ENCODE results near the gene KDM4B. TPM values are rescaled to one million over a fixed set of nuclear protein-coding genes. Genes with fewer than 3 reads are reported as not detected.

Gene KDM4B
- total and polyA plus RNA-seq, 9 of the 15 experiments (the other 6 are each of a cell fraction or from before 2014, with no cell fraction given): 0.21 to 29.9 (median 7.3) TPM

DNA sequence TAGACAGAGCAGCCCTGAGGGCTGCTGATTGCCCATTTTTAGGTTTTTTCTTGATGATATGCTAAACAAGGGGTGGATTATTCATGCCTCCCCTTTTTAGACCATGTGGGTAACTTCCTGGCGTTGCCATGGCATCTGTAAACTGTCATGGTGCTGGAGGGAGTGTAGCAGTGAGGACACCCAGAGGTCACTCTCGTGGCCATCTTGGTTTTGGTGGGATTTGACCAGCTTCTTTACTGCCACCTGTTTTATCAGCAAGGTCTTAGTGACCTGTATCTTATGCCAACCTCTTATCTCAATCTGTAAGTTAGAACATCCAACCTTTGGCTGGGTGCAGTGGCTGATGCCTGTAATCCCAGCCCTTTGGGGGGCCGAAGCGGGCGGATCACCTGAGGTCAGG is 223.7 kb downstream of the KDM4B start:
- Histone ChIP-seq H3K4me3 (no peak overlapping the region), H3K4me2 (ENCODE audit: insufficient read depth, low read length) (no peak overlapping the region), H3K79me2 (ENCODE audit: control insufficient read depth, insufficient read depth, low read length) (no peaks in the 10 kb centered on the region), H3K27me3 (ENCODE audit: control insufficient read depth in 2 of 2, insufficient read depth in 2 of 2, low read length in 2 of 2) (peaks cover 5 to 10% of the 10 kb centered on the region in 2 experiments; a peak in 2 of 5 replicates), H3K27ac (ENCODE audit: extremely low read depth, low read depth, low read length) (no peak overlapping the region), H3K9ac (ENCODE audit: insufficient read depth in 1 of 2, low read depth in 2 of 2, low read length in 2 of 2) (no peak overlapping the region), H3K9me3 (replicated peaks; ENCODE audit: control insufficient read depth, insufficient read depth, low read depth, low read length) (no peaks in the 10 kb centered on the region), H3K36me3 (ENCODE audit: control insufficient read depth, insufficient read depth, low read length) (no peaks in the 10 kb centered on the region), H3K4me1 (replicated peaks in 1 of 2; ENCODE audit: control insufficient read depth in 2 of 2, insufficient read depth in 2 of 2, low read length in 2 of 2) (no peaks in the 10 kb centered on the region; a peak in 1 of 5 replicates), H2AFZ (ENCODE audit: low read depth, low read length) (no peak overlapping the region), H3K9me1 (ENCODE audit: control insufficient read depth, insufficient read depth, low read length) (no peaks in the 10 kb centered on the region), H4K20me1 (replicated peaks; ENCODE audit: control insufficient read depth, insufficient read depth, low read length) (0 out of 2 replicates have a peak, but pooled peaks cover 3% of the 10 kb centered on the region)
- CTCF ChIA-PET (ENCODE audit: low intra/inter-chr PET ratio): no interaction called here
- in situ Hi-C loops (cut with MboI) (no loop called here), intact Hi-C loops (cut with micrococcal nuclease) (no loop called here)
- WGBS (ENCODE audit: insufficient coverage, low coverage, missing lambda C conversion rate): 36% methylated on average over 5 of the region's 5 CpGs
- POLR2A ChIA-PET: interaction anchor here (0.7 kb wide), 1 partner anchor 8 kb away, joined by 4 read pairs; no protein-coding TSS in a partner anchor
- TF ChIP-seq YY1 (IDR thresholded peaks at IDR 0.05; ENCODE audit: borderline replicate concordance in 1 of 3, control insufficient read depth in 1 of 3, extremely low read depth in 1 of 3, insufficient read depth in 3 of 3, insufficient read length in 1 of 3, insufficient replicate concordance in 2 of 3, low read depth in 1 of 3, low read length in 2 of 3) (peak in 1 of 3 experiments; percentile 80), RFX1 (IDR thresholded peaks at IDR 0.05) (peak; percentile 79), LEF1 (IDR thresholded peaks at IDR 0.05) (no peak), ESRRA (IDR thresholded peaks at IDR 0.05; ENCODE audit: borderline replicate concordance, low read depth) (peak; percentile 68; the same call in 1 of the 2 replicates)
- no TSS peak for BruUV-seq (replicated peaks)
- no peak for FAIRE-seq
- DNase-seq (ENCODE audit: extremely low read depth in 1 of 4, low spot score in 3 of 4): no peak
- no peak for ATAC-seq

GRCh38 chr19:5193192-5193591 is 224.3 kb downstream of the KDM4B start:
- no peak overlapping the region for H3K27ac ChIP-seq (ENCODE audit: extremely low read depth, low read depth, low read length)
- no peak overlapping the region for H3K4me3 ChIP-seq
- no TSS peak for BruUV-seq (replicated peaks)
- no peaks in the 10 kb centered on the region for H3K36me3 ChIP-seq (ENCODE audit: control insufficient read depth, insufficient read depth, low read length)
- H2AFZ ChIP-seq (ENCODE audit: low read depth, low read length): no peak overlapping the region
- no peaks in the 10 kb centered on the region for H3K9me3 ChIP-seq (replicated peaks; ENCODE audit: control insufficient read depth, insufficient read depth, low read depth, low read length)
- 32% methylated on average over 7 of the region's 7 CpGs for WGBS (ENCODE audit: insufficient coverage, low coverage, missing lambda C conversion rate)
- ATAC-seq: no peak
- 0 out of 2 replicates have a peak, but pooled peaks cover under 1% of the 10 kb centered on the region for H4K20me1 ChIP-seq (replicated peaks; ENCODE audit: control insufficient read depth, insufficient read depth, low read length)
- intact Hi-C loops (cut with micrococcal nuclease) (no loop called here), in situ Hi-C loops (cut with MboI) (no loop called here)
- H3K9me1 ChIP-seq (ENCODE audit: control insufficient read depth, insufficient read depth, low read length): no peaks in the 10 kb centered on the region
- H3K4me1 ChIP-seq (replicated peaks in 1 of 2; ENCODE audit: control insufficient read depth in 2 of 2, insufficient read depth in 2 of 2, low read length in 2 of 2): no peaks in the 10 kb centered on the region; a peak in 1 of 5 replicates
- no peak overlapping the region for H3K4me2 ChIP-seq (ENCODE audit: insufficient read depth, low read length)
- H3K27me3 ChIP-seq (ENCODE audit: control insufficient read depth in 2 of 2, insufficient read depth in 2 of 2, low read length in 2 of 2): peaks cover 3 to 4% of the 10 kb centered on the region in 2 experiments; a peak in 2 of 5 replicates
- H3K9ac ChIP-seq (ENCODE audit: insufficient read depth in 1 of 2, low read depth in 2 of 2, low read length in 2 of 2): no peak overlapping the region; a peak in 1 of 4 replicates
- no peak for TF ChIP-seq ZNF561 (CRISPR knock-in tag; conservative IDR thresholded peaks at IDR 0.05)
- TF ChIP-seq TBL1XR1 (IDR thresholded peaks at IDR 0.05; ENCODE audit: low read length in 2 of 2): no peak
- ChIA-PET CTCF (ENCODE audit: low intra/inter-chr PET ratio) (no interaction called here), POLR2A (no interaction called here)
- no peaks in the 10 kb centered on the region for H3K79me2 ChIP-seq (ENCODE audit: control insufficient read depth, insufficient read depth, low read length)
- no peak for DNase-seq (ENCODE audit: extremely low read depth in 1 of 4, low spot score in 3 of 4)
- FAIRE-seq: no peak
